Vagina (tissue), 2 donors: Measurements from ENCODE around the gene C4orf17.

Experiments used
- POLR2A ChIP-seq, 2 donors: fragments of 450-650 bp; IDR thresholded peaks; one replicate each; pipeline ENCODE4 v1.6.1; 2017; ENCODE audit warnings: antibody characterized with exemption in 2 of 2, mild to moderate bottlenecking in 2 of 2, moderate library complexity in 2 of 2
- TF ChIP-seq, protein P1 (sequence below), 3 experiments: fragments of 450-650 bp in 2 of 3; fragments of 200-600 bp in 1 of 3; sonication (generic) in 1 of 3; IDR thresholded peaks; one replicate each; pipeline ENCODE4 v1.5.1; 2017 to 2019; ENCODE audit warnings: antibody characterized with exemption in 3 of 3, mild to moderate bottlenecking in 2 of 3, moderate library complexity in 2 of 3

DNA sequence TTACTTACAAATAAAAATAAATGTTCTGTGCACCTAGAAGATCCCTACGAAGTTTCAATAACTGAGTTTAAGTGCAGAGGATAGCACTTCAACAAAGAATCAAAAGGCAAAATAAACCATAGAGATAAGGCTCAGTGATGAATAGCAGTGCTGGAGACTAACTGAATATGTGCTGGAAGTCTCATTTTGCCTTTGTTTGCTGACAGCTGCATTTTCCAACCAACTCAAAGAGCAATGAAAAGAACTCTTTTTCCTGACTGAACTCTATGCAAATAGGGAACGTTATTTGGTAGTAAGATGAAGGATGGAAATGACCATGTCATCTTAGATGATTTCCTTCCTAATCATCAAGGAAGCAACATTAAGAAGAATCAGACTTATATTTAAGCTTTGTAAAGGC is 42.9 kb upstream of the C4orf17 start:
- TF ChIP-seq, protein P1, sequence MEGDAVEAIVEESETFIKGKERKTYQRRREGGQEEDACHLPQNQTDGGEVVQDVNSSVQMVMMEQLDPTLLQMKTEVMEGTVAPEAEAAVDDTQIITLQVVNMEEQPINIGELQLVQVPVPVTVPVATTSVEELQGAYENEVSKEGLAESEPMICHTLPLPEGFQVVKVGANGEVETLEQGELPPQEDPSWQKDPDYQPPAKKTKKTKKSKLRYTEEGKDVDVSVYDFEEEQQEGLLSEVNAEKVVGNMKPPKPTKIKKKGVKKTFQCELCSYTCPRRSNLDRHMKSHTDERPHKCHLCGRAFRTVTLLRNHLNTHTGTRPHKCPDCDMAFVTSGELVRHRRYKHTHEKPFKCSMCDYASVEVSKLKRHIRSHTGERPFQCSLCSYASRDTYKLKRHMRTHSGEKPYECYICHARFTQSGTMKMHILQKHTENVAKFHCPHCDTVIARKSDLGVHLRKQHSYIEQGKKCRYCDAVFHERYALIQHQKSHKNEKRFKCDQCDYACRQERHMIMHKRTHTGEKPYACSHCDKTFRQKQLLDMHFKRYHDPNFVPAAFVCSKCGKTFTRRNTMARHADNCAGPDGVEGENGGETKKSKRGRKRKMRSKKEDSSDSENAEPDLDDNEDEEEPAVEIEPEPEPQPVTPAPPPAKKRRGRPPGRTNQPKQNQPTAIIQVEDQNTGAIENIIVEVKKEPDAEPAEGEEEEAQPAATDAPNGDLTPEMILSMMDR (IDR thresholded peaks at IDR 0.05) = no peak
- no peak for TF ChIP-seq POLR2A (IDR thresholded peaks at IDR 0.05)
